ENCODE data around the gene FRMD4A. TPM values are rescaled to one million over a fixed set of nuclear protein-coding genes. Genes with fewer than 3 reads are reported as not detected.
A peak's percentile ranks its signal among the peaks of the same experiment; 100 is the strongest.

The FRMD4A gene
- total and polyA plus RNA-seq, 12 donors = 17.4 to 43.4 (median 30.3) TPM

- ATAC-seq = no peak
- no peak for TF ChIP-seq CTCF (IDR thresholded peaks at IDR 0.05)
- Histone ChIP-seq H3K36me3 (no peaks in the 10 kb centered on the region), H3K27me3 (no peaks in the 10 kb centered on the region), H3K4me1 (peaks cover 0 to 4% (median 0%) of the 10 kb centered on the region in 9 donors), H3K9me3 (no peaks in the 10 kb centered on the region), H3K4me3 (no peak overlapping the region), H3K27ac (no peak overlapping the region)
- WGBS, 2 donors = 87 to 98% methylated on average over 1 of the region's 1 CpG
- intact Hi-C loops (cut with DNase I) = no loop called here
- DNase-seq = no peak
These were observed 410.7 kb downstream of the FRMD4A start for GRCh38 chr10:13920031-13920430.

GRCh38 chr10:13917791-13918190, 412.9 kb downstream of the FRMD4A start:
- WGBS, 2 donors = 87 to 96% methylated on average over 3 of the region's 3 CpGs
- Histone ChIP-seq H3K9me3 (no peaks in the 10 kb centered on the region), H3K27me3 (no peaks in the 10 kb centered on the region), H3K4me1 (peaks cover 0 to 10% (median 0%) of the 10 kb centered on the region in 9 donors), H3K27ac (no peak overlapping the region), H3K36me3 (no peaks in the 10 kb centered on the region), H3K4me3 (no peak overlapping the region)
- DNase-seq (no peak), ATAC-seq (no peak)
- TF ChIP-seq CTCF (IDR thresholded peaks at IDR 0.05) = no peak
- intact Hi-C loops (cut with DNase I) = no loop called here

- Histone ChIP-seq H3K4me1 (peaks cover 0 to 10% (median 0%) of the 10 kb centered on the region in 9 donors), H3K27me3 (no peaks in the 10 kb centered on the region), H3K27ac (no peak overlapping the region), H3K4me3 (no peak overlapping the region), H3K9me3 (no peaks in the 10 kb centered on the region), H3K36me3 (no peaks in the 10 kb centered on the region)
- intact Hi-C loops (cut with DNase I) = no loop called here
- WGBS, 2 donors = 88 to 90% methylated on average over 4 of the region's 4 CpGs
- ATAC-seq = no peak
- DNase-seq = no peak
- TF ChIP-seq CTCF (IDR thresholded peaks at IDR 0.05) = no peak
These were observed 414.3 kb downstream of the FRMD4A start for GRCh38 chr10:13916384-13916947.

GRCh38 chr10:13915710-13916109, 415.0 kb downstream of the FRMD4A start:
- ATAC-seq (peak in 4 of 8 donors; percentile 16 to 68 (median 44)), DNase-seq (no peak)
- 87 to 92% methylated on average over 7 of the region's 7 CpGs for WGBS, 2 donors
- H3K4me1 ChIP-seq = peaks cover 0 to 11% (median 0%) of the 10 kb centered on the region in 9 donors
- no peaks in the 10 kb centered on the region for H3K36me3 ChIP-seq
- H3K27me3 ChIP-seq = no peaks in the 10 kb centered on the region
- H3K9me3 ChIP-seq = peaks cover 0 to under 1% (median 0%) of the 10 kb centered on the region in 11 donors
- intact Hi-C loops (cut with DNase I) = no loop called here
- no peak for TF ChIP-seq CTCF (IDR thresholded peaks at IDR 0.05)
- no peak overlapping the region for H3K4me3 ChIP-seq
- no peak overlapping the region for H3K27ac ChIP-seq

Data from heart right ventricle (tissue), 16 donors.